HPDE6-E6E7 (cell line): Measurements from ENCODE around the gene SLC7A14.
A peak's percentile ranks its signal among the peaks of the same experiment; 100 is the strongest.

Experiments used
- DNase-seq: peaks from one replicate; pipeline ENCODE4 v3.0.0; 2011; ENCODE audit warnings: missing footprints; ENCODE audit errors: extremely low spot score

The SLC7A14 gene

GRCh38 chr3:170585937-170586310 lies at the start of gene SLC7A14:
Gene SLC7A14, minus strand, starts transcription at chr3:170586075. Its CDS starts 59,139 bp downstream, at chr3:170526936.
- no peak for DNase-seq

GRCh38 chr3:170635385-170635735 lies 49.5 kb upstream of the SLC7A14 start:
- DNase-seq, result no peak

- no peak for DNase-seq
These were observed 48.9 kb upstream of the SLC7A14 start for GRCh38 chr3:170634663-170635384.

- DNase-seq, result no peak
These were observed 47.7 kb upstream of the SLC7A14 start for GRCh38 chr3:170633573-170633972.

GRCh38 chr3:170632780-170633179 lies 46.9 kb upstream of the SLC7A14 start:
- peak; percentile 16 for DNase-seq

GRCh38 chr3:170631755-170632488 lies 46.0 kb upstream of the SLC7A14 start:
- DNase-seq, result no peak

- no peak for DNase-seq
These were observed 37.6 kb upstream of the SLC7A14 start for GRCh38 chr3:170623524-170623923.

- DNase-seq, result no peak
These were observed 36.7 kb upstream of the SLC7A14 start for GRCh38 chr3:170622369-170623159.

- DNase-seq, result no peak
These were observed 35.4 kb upstream of the SLC7A14 start for GRCh38 chr3:170621256-170621655.

- peak; percentile 84 for DNase-seq
These were observed 28.5 kb upstream of the SLC7A14 start for GRCh38 chr3:170614214-170614966.

GRCh38 chr3:170611751-170612150 lies 25.9 kb upstream of the SLC7A14 start:
- DNase-seq, result no peak

GRCh38 chr3:170610321-170610884 lies 24.5 kb upstream of the SLC7A14 start:
- no peak for DNase-seq

GRCh38 chr3:170608475-170608874 lies 22.6 kb upstream of the SLC7A14 start:
- DNase-seq, result no peak

- DNase-seq, result peak; percentile 21
These were observed 20.8 kb upstream of the SLC7A14 start for GRCh38 chr3:170606675-170607074.

- no peak for DNase-seq
These were observed 19.6 kb upstream of the SLC7A14 start for GRCh38 chr3:170605490-170605889.

GRCh38 chr3:170603770-170604510 lies 18.1 kb upstream of the SLC7A14 start:
- no peak for DNase-seq

- no peak for DNase-seq
These were observed 16.7 kb upstream of the SLC7A14 start for GRCh38 chr3:170602556-170602955.

- no peak for DNase-seq
These were observed 14.2 kb upstream of the SLC7A14 start for GRCh38 chr3:170600005-170600624.

- no peak for DNase-seq
These were observed 13.2 kb upstream of the SLC7A14 start for GRCh38 chr3:170599091-170599490.

- no peak for DNase-seq
These were observed 12.2 kb upstream of the SLC7A14 start for GRCh38 chr3:170598091-170598502.
